Measurements from ENCODE around the gene TMEM53. TPM values are rescaled to one million over a fixed set of nuclear protein-coding genes. Genes with fewer than 3 reads are reported as not detected.

The TMEM53 gene
- total RNA-seq, 2 experiments from 2014 or later: 4.3 to 5.5 TPM

- Mint-ChIP-seq H3K4me3 (no peak overlapping the region), H3K27me3 (no peaks in the 10 kb centered on the region), H3K9me3 (ENCODE audit: low read depth) (no peaks in the 10 kb centered on the region), H3K4me1 (peaks cover 8% of the 10 kb centered on the region), H3K27ac (no peak overlapping the region), H3K36me3 (ENCODE audit: low read depth) (no peaks in the 10 kb centered on the region)
- no peak for DNase-seq
- CTCF ChIA-PET: interaction anchor here (0.6 kb wide), 1 partner anchor 337 kb away, joined by 3 read pairs; no protein-coding TSS in a partner anchor
- intact Hi-C loops (cut with DNase I, micrococcal nuclease): loop anchor here in 1 of 2 experiments (10.0 kb wide), 1 partner anchor 445 kb away; the partner anchor contains the start of gene DMAP1
- ATAC-seq: no peak
- POLR2A ChIA-PET: interaction anchor here (1.1 kb wide), 1 partner anchor 62 kb away, joined by 3 read pairs; no protein-coding TSS in a partner anchor
Measured at GRCh38 chr1:44659566-44659965, 14.7 kb downstream of the TMEM53 start.

GRCh38 chr1:44655609-44656008, 18.7 kb downstream of the TMEM53 start:
- peak; percentile 51 for ATAC-seq
- Mint-ChIP-seq H3K4me3 (no peak overlapping the region), H3K4me1 (no peaks in the 10 kb centered on the region), H3K9me3 (ENCODE audit: low read depth) (no peaks in the 10 kb centered on the region), H3K36me3 (ENCODE audit: low read depth) (peaks cover 2% of the 10 kb centered on the region), H3K27me3 (no peaks in the 10 kb centered on the region), H3K27ac (no peak overlapping the region)
- ChIA-PET POLR2A (no interaction called here), CTCF (interaction anchor here (1.0 to 1.4 kb wide), 4 partner anchors 8 to 41 kb away, joined by 3 to 5 read pairs (median 4); partner anchors contain the start of gene TMEM53)
- peak; percentile 39 for DNase-seq
- intact Hi-C loops (cut with DNase I, micrococcal nuclease): loop anchor here in 1 of 2 experiments (10.0 kb wide), 1 partner anchor 441 kb away; the partner anchor contains the start of gene DMAP1

- DNase-seq (no peak), ATAC-seq (no peak)
- POLR2A ChIA-PET: no interaction called here
- Mint-ChIP-seq H3K4me1 (no peaks in the 10 kb centered on the region), H3K4me3 (no peak overlapping the region), H3K36me3 (ENCODE audit: low read depth) (peaks cover 6% of the 10 kb centered on the region), H3K9me3 (ENCODE audit: low read depth) (no peaks in the 10 kb centered on the region), H3K27ac (no peak overlapping the region), H3K27me3 (no peaks in the 10 kb centered on the region)
- CTCF ChIA-PET: interaction anchor here (0.7 to 1.4 kb wide), 5 partner anchors 19 to 46 kb away, joined by 3 to 4 read pairs (median 3); partner anchors contain the start of gene TMEM53
- intact Hi-C loops (cut with DNase I, micrococcal nuclease): loop anchor here in 1 of 2 experiments (10.0 kb wide), 1 partner anchor 440 kb away; the partner anchor contains the start of gene DMAP1
Measured at GRCh38 chr1:44654621-44655187, 19.6 kb downstream of the TMEM53 start.

GRCh38 chr1:44653107-44653964, 20.9 kb downstream of the TMEM53 start:
- POLR2A ChIA-PET: interaction anchor here (0.7 to 1.7 kb wide), 3 partner anchors 21 to 68 kb away, joined by 3 to 10 read pairs (median 8); no protein-coding TSS in a partner anchor
- no peaks in the 10 kb centered on the region for H3K9me3 Mint-ChIP-seq (ENCODE audit: low read depth)
- peak; percentile 7 for ATAC-seq

GRCh38 chr1:44652445-44653106, 21.7 kb downstream of the TMEM53 start:
- H3K27me3 Mint-ChIP-seq: no peaks in the 10 kb centered on the region
- no peaks in the 10 kb centered on the region for H3K4me1 Mint-ChIP-seq
- intact Hi-C loops (cut with DNase I, micrococcal nuclease): loop anchor here (1.0 to 10.0 kb wide), 6 partner anchors 43 to 438 kb away; partner anchors contain the start of gene DMAP1 (in 1 of the 2)
- ChIA-PET CTCF (interaction anchor here (0.6 to 3.1 kb wide), 40 partner anchors 8 to 605 kb away, joined by 3 to 91 read pairs (median 5); partner anchors contain the start of gene TMEM53), POLR2A (interaction anchor here (0.6 to 1.7 kb wide), 5 partner anchors 10 to 69 kb away, joined by 3 to 10 read pairs (median 3); no protein-coding TSS in a partner anchor)
- DNase-seq (peak; percentile 86), ATAC-seq (peak; percentile 94)
- peaks cover 14% of the 10 kb centered on the region for H3K36me3 Mint-ChIP-seq (ENCODE audit: low read depth)
- H3K27ac Mint-ChIP-seq: no peak overlapping the region
- no peaks in the 10 kb centered on the region for H3K9me3 Mint-ChIP-seq (ENCODE audit: low read depth)
- no peak overlapping the region for H3K4me3 Mint-ChIP-seq

More at GRCh38 chr1:44653107-44653964, 20.9 kb downstream of the TMEM53 start:
- Mint-ChIP-seq H3K4me1 (no peaks in the 10 kb centered on the region), H3K4me3 (no peak overlapping the region), H3K27ac (no peak overlapping the region), H3K36me3 (ENCODE audit: low read depth) (peaks cover 14% of the 10 kb centered on the region), H3K27me3 (no peaks in the 10 kb centered on the region)
- CTCF ChIA-PET: interaction anchor here (0.6 to 3.1 kb wide), 35 partner anchors 10 to 605 kb away, joined by 3 to 91 read pairs (median 5); partner anchors contain the start of gene TMEM53
- DNase-seq: no peak
- intact Hi-C loops (cut with DNase I, micrococcal nuclease): loop anchor here (1.0 to 10.0 kb wide), 6 partner anchors 44 to 439 kb away; partner anchors contain the start of gene DMAP1 (in 1 of the 2)

GRCh38 chr1:44651069-44651468, 23.2 kb downstream of the TMEM53 start:
- ChIA-PET POLR2A (interaction anchor here (0.7 kb wide), 1 partner anchor 17 kb away, joined by 3 read pairs; no protein-coding TSS in a partner anchor), CTCF (interaction anchor here (0.6 to 3.1 kb wide), 4 partner anchors 14 to 624 kb away, joined by 3 to 91 read pairs (median 14); no protein-coding TSS in a partner anchor)
- Mint-ChIP-seq H3K4me1 (no peaks in the 10 kb centered on the region), H3K27me3 (no peaks in the 10 kb centered on the region), H3K9me3 (ENCODE audit: low read depth) (no peaks in the 10 kb centered on the region), H3K27ac (no peak overlapping the region), H3K36me3 (ENCODE audit: low read depth) (peaks cover 14% of the 10 kb centered on the region), H3K4me3 (no peak overlapping the region)
- intact Hi-C loops (cut with DNase I, micrococcal nuclease): loop anchor here in 1 of 2 experiments (10.0 kb wide), 1 partner anchor 436 kb away; the partner anchor contains the start of gene DMAP1
- ATAC-seq (no peak), DNase-seq (no peak)

- DNase-seq (no peak), ATAC-seq (no peak)
- POLR2A ChIA-PET: interaction anchor here (0.6 kb wide), 1 partner anchor 11 kb away, joined by 5 read pairs; no protein-coding TSS in a partner anchor
- Mint-ChIP-seq H3K36me3 (ENCODE audit: low read depth) (peaks cover 14% of the 10 kb centered on the region), H3K4me3 (no peak overlapping the region), H3K9me3 (ENCODE audit: low read depth) (no peaks in the 10 kb centered on the region), H3K27ac (no peak overlapping the region), H3K27me3 (no peaks in the 10 kb centered on the region), H3K4me1 (no peaks in the 10 kb centered on the region)
- CTCF ChIA-PET: interaction anchor here (1.2 kb wide), 1 partner anchor 42 kb away, joined by 4 read pairs; no protein-coding TSS in a partner anchor
- intact Hi-C loops (cut with DNase I, micrococcal nuclease): loop anchor here in 1 of 2 experiments (10.0 kb wide), 1 partner anchor 435 kb away; the partner anchor contains the start of gene DMAP1
Measured at GRCh38 chr1:44650159-44650831, 24.0 kb downstream of the TMEM53 start.

GRCh38 chr1:44649788-44650158, 24.5 kb downstream of the TMEM53 start:
- no peak for DNase-seq
- Mint-ChIP-seq H3K36me3 (ENCODE audit: low read depth) (peaks cover 18% of the 10 kb centered on the region), H3K27ac (no peak overlapping the region), H3K9me3 (ENCODE audit: low read depth) (no peaks in the 10 kb centered on the region), H3K27me3 (no peaks in the 10 kb centered on the region), H3K4me1 (no peaks in the 10 kb centered on the region), H3K4me3 (no peak overlapping the region)
- POLR2A ChIA-PET: interaction anchor here (0.6 kb wide), 1 partner anchor 11 kb away, joined by 5 read pairs; no protein-coding TSS in a partner anchor
- intact Hi-C loops (cut with DNase I, micrococcal nuclease): loop anchor here in 1 of 2 experiments (10.0 kb wide), 1 partner anchor 435 kb away; the partner anchor contains the start of gene DMAP1
- CTCF ChIA-PET: interaction anchor here (1.2 kb wide), 1 partner anchor 41 kb away, joined by 4 read pairs; no protein-coding TSS in a partner anchor
- ATAC-seq: no peak

- POLR2A ChIA-PET: no interaction called here
- H3K27me3 Mint-ChIP-seq: no peaks in the 10 kb centered on the region
- intact Hi-C loops (cut with DNase I, micrococcal nuclease): no loop called here
- no peaks in the 10 kb centered on the region for H3K4me1 Mint-ChIP-seq
- H3K4me3 Mint-ChIP-seq: no peak overlapping the region
- no peaks in the 10 kb centered on the region for H3K9me3 Mint-ChIP-seq (ENCODE audit: low read depth)
- CTCF ChIA-PET: interaction anchor here (0.7 to 1.5 kb wide), 4 partner anchors 14 to 394 kb away, joined by 3 read pairs; no protein-coding TSS in a partner anchor
- H3K36me3 Mint-ChIP-seq (ENCODE audit: low read depth): peaks cover 25% of the 10 kb centered on the region
- H3K27ac Mint-ChIP-seq: no peak overlapping the region
- DNase-seq (no peak), ATAC-seq (no peak)
Measured at GRCh38 chr1:44648529-44649250, 25.6 kb downstream of the TMEM53 start.

Measured in activated CD4-positive, alpha-beta T cell treated with anti-CD3 and anti-CD28 coated beads for 36 hours (primary cell).